Trophoblast cell (in vitro differentiated cells and primary cell): Measurements from ENCODE around the gene SYNGR3.

Experiments used
- DNase-seq, 2 donors: peaks; one replicate each; pipeline ENCODE4 v3.0.0-alpha.2; 2016
- H2AFZ ChIP-seq: 2 replicates; pipeline ENCODE4 v1.6.1; 2013; ENCODE audit warnings: low read length, moderate library complexity, mild to moderate bottlenecking; ENCODE audit not compliant: insufficient read depth, poor library complexity
- H2AK5ac ChIP-seq: 2 replicates; pipeline ENCODE4 v1.6.1; 2013; ENCODE audit warnings: mild to moderate bottlenecking, low read length
- H2BK120ac ChIP-seq: 2 replicates; pipeline ENCODE4 v1.6.1; 2013; ENCODE audit warnings: low read length, mild to moderate bottlenecking, moderate library complexity; ENCODE audit not compliant: insufficient read depth, poor library complexity
- H2BK12ac ChIP-seq: 2 replicates; pipeline ENCODE4 v1.6.1; 2013; ENCODE audit warnings: mild to moderate bottlenecking, low read length, moderate library complexity
- H2BK5ac ChIP-seq: 2 replicates; pipeline ENCODE4 v1.6.1; 2013; ENCODE audit warnings: low read length, low read depth, moderate library complexity, mild to moderate bottlenecking; ENCODE audit not compliant: poor library complexity
- H3K14ac ChIP-seq: 2 replicates; pipeline ENCODE4 v1.6.1; 2013; ENCODE audit warnings: mild to moderate bottlenecking, low read length
- H3K18ac ChIP-seq: 2 replicates; pipeline ENCODE4 v1.6.1; 2013; ENCODE audit warnings: mild to moderate bottlenecking, low read length
- H3K23ac ChIP-seq: 2 replicates; pipeline ENCODE4 v1.6.1; 2013; ENCODE audit warnings: low read length
- H3K27ac ChIP-seq: 2 replicates; pipeline ENCODE4 v1.5.1; 2013; ENCODE audit warnings: low read depth, mild to moderate bottlenecking, inconsistent platforms, low read length, moderate library complexity
- H3K27me3 ChIP-seq: 2 replicates; pipeline ENCODE4 v1.6.1; 2013; ENCODE audit warnings: inconsistent platforms, mild to moderate bottlenecking, low read length, moderate library complexity; ENCODE audit not compliant: insufficient read depth
- H3K36me3 ChIP-seq, 2 experiments: 1 replicate in 1 of 2; 2 replicates in 1 of 2; pipeline ENCODE4 v1.6.1; 2013; ENCODE audit warnings: low read length in 2 of 2, mild to moderate bottlenecking in 2 of 2, moderate library complexity in 1 of 2; ENCODE audit not compliant: insufficient read depth in 2 of 2, control insufficient read depth in 1 of 2
- H3K4ac ChIP-seq: 2 replicates; pipeline ENCODE4 v1.6.1; 2013; ENCODE audit warnings: low read depth, mild to moderate bottlenecking, low read length, moderate library complexity
- H3K4me1 ChIP-seq, 2 experiments: 1 replicate in 1 of 2; 2 replicates in 1 of 2; pipeline ENCODE4 v1.6.1; 2013; ENCODE audit warnings: low read length in 2 of 2, mild to moderate bottlenecking in 2 of 2, moderate library complexity in 1 of 2; ENCODE audit not compliant: insufficient read depth in 2 of 2, control insufficient read depth in 1 of 2
- H3K4me2 ChIP-seq: 2 replicates; pipeline ENCODE4 v1.6.1; 2013; ENCODE audit warnings: inconsistent platforms, mild to moderate bottlenecking, low read length, moderate library complexity
- H3K4me3 ChIP-seq: 2 replicates; pipeline ENCODE4 v1.5.1; 2013; ENCODE audit warnings: mild to moderate bottlenecking, low read depth, low read length, inconsistent platforms
- H3K79me1 ChIP-seq: one replicate; pipeline ENCODE4 v1.6.1; 2013; ENCODE audit warnings: low read length
- H3K79me2 ChIP-seq: 2 replicates; pipeline ENCODE4 v1.6.1; 2013; ENCODE audit warnings: low read length, mild to moderate bottlenecking; ENCODE audit not compliant: control insufficient read depth, insufficient read depth, poor library complexity
- H3K9ac ChIP-seq: 2 replicates; pipeline ENCODE4 v1.6.1; 2013; ENCODE audit warnings: mild to moderate bottlenecking, low read length
- H3K9me3 ChIP-seq: 2 replicates; pipeline ENCODE4 v1.6.1; 2013; ENCODE audit warnings: low read depth, mild to moderate bottlenecking, control low read depth, inconsistent platforms, low read length; ENCODE audit not compliant: insufficient read depth
- H4K12ac ChIP-seq: 2 replicates; pipeline ENCODE4 v1.6.1; 2013; ENCODE audit warnings: low read depth, mild to moderate bottlenecking, low read length, moderate library complexity
- H4K8ac ChIP-seq: 2 replicates; pipeline ENCODE4 v1.6.1; 2013; ENCODE audit warnings: low read depth, mild to moderate bottlenecking, low read length, moderate library complexity
- H4K91ac ChIP-seq: one replicate; pipeline ENCODE4 v1.6.1; 2013; ENCODE audit warnings: low read depth, mild to moderate bottlenecking, low read length, moderate library complexity
- WGBS: extraction: QIAGEN DNeasy Blood & Tissue Kit; methylation state at CpG from one replicate; pipeline ENCODE4 v1.1.7; 2013; ENCODE audit warnings: missing lambda C conversion rate; ENCODE audit not compliant: insufficient read length, insufficient coverage; ENCODE audit errors: extremely low coverage; 5-methylcytosine and 5-hydroxymethylcytosine counted together

SYNGR3 gene

DNA sequence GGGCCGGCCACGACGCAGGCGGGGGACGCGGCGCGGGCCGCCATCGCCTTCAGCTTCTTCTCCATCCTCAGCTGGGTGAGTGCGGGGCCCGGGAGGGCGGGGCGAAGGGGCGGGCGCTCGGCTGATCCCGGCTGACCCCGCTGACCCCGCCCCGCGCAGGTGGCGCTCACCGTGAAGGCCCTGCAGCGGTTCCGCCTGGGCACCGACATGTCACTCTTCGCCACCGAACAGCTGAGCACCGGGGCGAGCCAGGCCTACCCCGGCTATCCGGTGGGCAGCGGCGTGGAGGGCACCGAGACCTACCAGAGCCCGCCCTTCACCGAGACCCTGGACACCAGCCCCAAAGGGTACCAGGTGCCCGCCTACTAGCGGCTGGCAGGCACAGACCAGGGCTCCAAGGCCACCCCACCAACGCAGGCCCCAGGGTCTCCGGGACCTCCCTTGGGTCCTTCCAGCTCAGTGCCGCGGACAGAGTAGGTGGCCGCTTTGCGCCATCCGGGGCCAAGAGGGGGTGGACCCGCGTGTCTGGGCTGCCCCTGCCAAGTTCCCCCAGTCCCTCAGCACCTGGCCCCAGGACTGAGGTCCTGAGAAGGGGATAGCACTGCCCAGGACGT, 3.0 kb downstream of the SYNGR3 start:
- Histone ChIP-seq H3K18ac (no peak overlapping the region), H3K79me2 (no peaks in the 10 kb centered on the region), H3K9ac (no peak overlapping the region), H3K23ac (no peak overlapping the region), H4K91ac (no peak overlapping the region), H3K79me1 (peaks cover 5% of the 10 kb centered on the region), H2BK12ac (no peak overlapping the region), H3K4ac (no peak overlapping the region), H2AK5ac (no peak overlapping the region), H2BK120ac (no peak overlapping the region), H3K4me3 (peak overlapping the region; percentile 32), H3K14ac (no peak overlapping the region), H3K36me3 (peaks cover 5 to 10% of the 10 kb centered on the region in 2 experiments), H3K27me3 (peaks cover 33% of the 10 kb centered on the region), H2AFZ (peak overlapping the region; percentile 28), H3K9me3 (peaks cover 19% of the 10 kb centered on the region), H3K4me1 (peaks cover 9 to 18% of the 10 kb centered on the region in 2 experiments), H3K4me2 (peak overlapping the region; percentile 42), H4K8ac (peak overlapping the region; percentile 44), H3K27ac (no peak overlapping the region), H4K12ac (no peak overlapping the region), H2BK5ac (no peak overlapping the region)
- DNase-seq = no peak
- WGBS = no CpG with 5 or more reads among the region's 50 CpGs

- H3K79me2 ChIP-seq = no peaks in the 10 kb centered on the region
- no CpG with 5 or more reads among the region's 2 CpGs for WGBS
- no peak overlapping the region for H2BK12ac ChIP-seq
- no peak overlapping the region for H3K4ac ChIP-seq
- no peak overlapping the region for H3K18ac ChIP-seq
- H3K27ac ChIP-seq = no peak overlapping the region
- H4K91ac ChIP-seq = no peak overlapping the region
- H3K14ac ChIP-seq = no peak overlapping the region
- H3K9me3 ChIP-seq = peaks cover 19% of the 10 kb centered on the region
- H3K4me3 ChIP-seq = no peak overlapping the region
- peaks cover 5% of the 10 kb centered on the region for H3K79me1 ChIP-seq
- H4K12ac ChIP-seq = no peak overlapping the region
- peak in 1 of 2 donors; percentile 36 for DNase-seq
- no peak overlapping the region for H2AFZ ChIP-seq
- H3K27me3 ChIP-seq = peaks cover 31% of the 10 kb centered on the region
- no peak overlapping the region for H4K8ac ChIP-seq
- H3K23ac ChIP-seq = no peak overlapping the region
- H2BK5ac ChIP-seq = no peak overlapping the region
- H3K9ac ChIP-seq = no peak overlapping the region
- H3K4me2 ChIP-seq = no peak overlapping the region
- H3K36me3 ChIP-seq = peaks cover 14 to 20% of the 10 kb centered on the region in 2 experiments
- H3K4me1 ChIP-seq = peaks cover 9 to 18% of the 10 kb centered on the region in 2 experiments
- H2BK120ac ChIP-seq = no peak overlapping the region
- H2AK5ac ChIP-seq = no peak overlapping the region
Observed at GRCh38 chr16:1993731-1994131, 4.0 kb downstream of the SYNGR3 start.

- H4K91ac ChIP-seq = no peak overlapping the region
- no peak overlapping the region for H3K4me2 ChIP-seq
- H3K23ac ChIP-seq = no peak overlapping the region
- no peak overlapping the region for H3K18ac ChIP-seq
- no peak overlapping the region for H4K12ac ChIP-seq
- no peaks in the 10 kb centered on the region for H3K4me1 ChIP-seq
- DNase-seq = no peak
- no peak overlapping the region for H2AFZ ChIP-seq
- H3K27me3 ChIP-seq = no peaks in the 10 kb centered on the region
- no peak overlapping the region for H3K14ac ChIP-seq
- no peak overlapping the region for H2AK5ac ChIP-seq
- H3K79me1 ChIP-seq = no peaks in the 10 kb centered on the region
- H3K27ac ChIP-seq = no peak overlapping the region
- H4K8ac ChIP-seq = no peak overlapping the region
- no peak overlapping the region for H3K4ac ChIP-seq
- no peak overlapping the region for H2BK5ac ChIP-seq
- no peak overlapping the region for H2BK120ac ChIP-seq
- no peak overlapping the region for H3K4me3 ChIP-seq
- no peak overlapping the region for H2BK12ac ChIP-seq
- H3K79me2 ChIP-seq = no peaks in the 10 kb centered on the region
- WGBS = no CpG with 5 or more reads among the region's 26 CpGs
- H3K9me3 ChIP-seq = peaks cover 2% of the 10 kb centered on the region
- H3K36me3 ChIP-seq = peaks cover 53 to 58% of the 10 kb centered on the region in 2 experiments
- H3K9ac ChIP-seq = no peak overlapping the region
Observed at GRCh38 chr16:1997494-1998359, 8.0 kb downstream of the SYNGR3 start.

- H3K9ac ChIP-seq = no peak overlapping the region
- H3K23ac ChIP-seq = no peak overlapping the region
- H2BK5ac ChIP-seq = no peak overlapping the region
- no peak overlapping the region for H4K12ac ChIP-seq
- no peaks in the 10 kb centered on the region for H3K4me1 ChIP-seq
- H3K14ac ChIP-seq = no peak overlapping the region
- no peak overlapping the region for H4K91ac ChIP-seq
- no peak overlapping the region for H3K18ac ChIP-seq
- H3K4me3 ChIP-seq = no peak overlapping the region
- no peak overlapping the region for H4K8ac ChIP-seq
- H3K9me3 ChIP-seq = no peaks in the 10 kb centered on the region
- no peak overlapping the region for H3K4me2 ChIP-seq
- H3K79me1 ChIP-seq = no peaks in the 10 kb centered on the region
- no peak overlapping the region for H3K27ac ChIP-seq
- H3K36me3 ChIP-seq = peaks cover 59 to 65% of the 10 kb centered on the region in 2 experiments
- H2BK12ac ChIP-seq = no peak overlapping the region
- H3K79me2 ChIP-seq = no peaks in the 10 kb centered on the region
- no peak for DNase-seq
- no peaks in the 10 kb centered on the region for H3K27me3 ChIP-seq
- H2BK120ac ChIP-seq = no peak overlapping the region
- H2AK5ac ChIP-seq = no peak overlapping the region
- H3K4ac ChIP-seq = no peak overlapping the region
- WGBS = no CpG with 5 or more reads among the region's 27 CpGs
- H2AFZ ChIP-seq = no peak overlapping the region
Observed at GRCh38 chr16:1998360-1998835, 8.6 kb downstream of the SYNGR3 start.
